ENCODE results near the gene TTLL9. TPM values are rescaled to one million over a fixed set of nuclear protein-coding genes. Genes with fewer than 3 reads are reported as not detected.
A peak's percentile ranks its signal among the peaks of the same experiment; 100 is the strongest.

Gene TTLL9
- total and polyA plus RNA-seq, 2 of the 13 experiments (the other 11 are each of a cell fraction or from before 2014, with no cell fraction given), result not detected

DNA sequence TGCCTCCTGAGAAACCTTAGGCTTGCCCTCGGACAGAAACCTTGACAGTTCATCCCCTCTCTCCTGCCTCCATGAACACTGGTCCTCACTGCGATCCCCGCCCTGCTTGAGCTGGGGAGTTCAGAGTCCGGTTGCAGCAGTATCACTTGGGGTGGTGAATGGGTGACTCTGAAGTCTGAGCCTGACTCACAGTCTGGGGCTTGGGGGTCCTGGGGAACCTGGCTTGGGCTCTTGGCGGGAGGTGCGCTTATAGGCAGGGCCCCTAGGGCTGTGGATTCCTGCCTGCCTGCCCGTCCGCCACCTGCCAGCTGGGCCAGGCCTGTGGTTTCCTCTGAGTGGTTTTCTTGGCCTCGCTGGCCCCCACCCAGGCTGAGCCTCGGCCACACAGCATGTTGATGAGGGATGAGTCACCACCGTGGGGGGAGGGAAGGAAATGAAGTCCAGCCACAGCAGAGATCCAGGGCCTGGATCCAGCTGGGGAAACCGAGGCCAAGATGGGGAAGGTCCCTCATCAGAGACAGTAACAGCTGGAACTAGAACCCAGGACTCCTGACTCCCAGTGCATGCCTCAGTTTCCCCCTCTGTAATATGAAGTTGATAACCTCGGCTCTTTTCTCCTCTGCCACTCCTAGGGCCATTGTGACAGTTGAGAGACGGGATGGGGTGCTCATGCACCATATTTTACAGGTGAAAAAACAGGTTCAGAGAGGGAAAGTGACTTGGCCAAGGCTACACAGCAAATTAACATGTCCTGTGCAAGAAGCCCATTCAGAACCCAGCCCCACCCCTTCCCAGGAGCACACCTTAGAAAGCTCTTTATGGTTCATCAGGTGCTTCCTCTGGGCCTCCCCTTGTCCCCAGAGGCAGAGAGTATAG is 34.2 kb upstream of the TTLL9 start (continued):
- TF ChIP-seq, protein P1, sequence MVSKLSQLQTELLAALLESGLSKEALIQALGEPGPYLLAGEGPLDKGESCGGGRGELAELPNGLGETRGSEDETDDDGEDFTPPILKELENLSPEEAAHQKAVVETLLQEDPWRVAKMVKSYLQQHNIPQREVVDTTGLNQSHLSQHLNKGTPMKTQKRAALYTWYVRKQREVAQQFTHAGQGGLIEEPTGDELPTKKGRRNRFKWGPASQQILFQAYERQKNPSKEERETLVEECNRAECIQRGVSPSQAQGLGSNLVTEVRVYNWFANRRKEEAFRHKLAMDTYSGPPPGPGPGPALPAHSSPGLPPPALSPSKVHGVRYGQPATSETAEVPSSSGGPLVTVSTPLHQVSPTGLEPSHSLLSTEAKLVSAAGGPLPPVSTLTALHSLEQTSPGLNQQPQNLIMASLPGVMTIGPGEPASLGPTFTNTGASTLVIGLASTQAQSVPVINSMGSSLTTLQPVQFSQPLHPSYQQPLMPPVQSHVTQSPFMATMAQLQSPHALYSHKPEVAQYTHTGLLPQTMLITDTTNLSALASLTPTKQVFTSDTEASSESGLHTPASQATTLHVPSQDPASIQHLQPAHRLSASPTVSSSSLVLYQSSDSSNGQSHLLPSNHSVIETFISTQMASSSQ (IDR thresholded peaks at IDR 0.05; ENCODE audit: low read depth), result no peak
- TF ChIP-seq, protein P1 (CRISPR knock-in tag; IDR thresholded peaks at IDR 0.05; ENCODE audit: borderline replicate concordance), result no peak
- TF ChIP-seq ZNF260 (CRISPR knock-in tag; IDR thresholded peaks at IDR 0.05; ENCODE audit: borderline replicate concordance, low read depth), result no peak
- TF ChIP-seq TAF1 (CRISPR knock-in tag; IDR thresholded peaks at IDR 0.05), result peak; percentile 22; the same call in 1 of the 2 replicates
- no peak for TF ChIP-seq NFAT5 (CRISPR knock-in tag; IDR thresholded peaks at IDR 0.05)
- TF ChIP-seq, protein P2, sequence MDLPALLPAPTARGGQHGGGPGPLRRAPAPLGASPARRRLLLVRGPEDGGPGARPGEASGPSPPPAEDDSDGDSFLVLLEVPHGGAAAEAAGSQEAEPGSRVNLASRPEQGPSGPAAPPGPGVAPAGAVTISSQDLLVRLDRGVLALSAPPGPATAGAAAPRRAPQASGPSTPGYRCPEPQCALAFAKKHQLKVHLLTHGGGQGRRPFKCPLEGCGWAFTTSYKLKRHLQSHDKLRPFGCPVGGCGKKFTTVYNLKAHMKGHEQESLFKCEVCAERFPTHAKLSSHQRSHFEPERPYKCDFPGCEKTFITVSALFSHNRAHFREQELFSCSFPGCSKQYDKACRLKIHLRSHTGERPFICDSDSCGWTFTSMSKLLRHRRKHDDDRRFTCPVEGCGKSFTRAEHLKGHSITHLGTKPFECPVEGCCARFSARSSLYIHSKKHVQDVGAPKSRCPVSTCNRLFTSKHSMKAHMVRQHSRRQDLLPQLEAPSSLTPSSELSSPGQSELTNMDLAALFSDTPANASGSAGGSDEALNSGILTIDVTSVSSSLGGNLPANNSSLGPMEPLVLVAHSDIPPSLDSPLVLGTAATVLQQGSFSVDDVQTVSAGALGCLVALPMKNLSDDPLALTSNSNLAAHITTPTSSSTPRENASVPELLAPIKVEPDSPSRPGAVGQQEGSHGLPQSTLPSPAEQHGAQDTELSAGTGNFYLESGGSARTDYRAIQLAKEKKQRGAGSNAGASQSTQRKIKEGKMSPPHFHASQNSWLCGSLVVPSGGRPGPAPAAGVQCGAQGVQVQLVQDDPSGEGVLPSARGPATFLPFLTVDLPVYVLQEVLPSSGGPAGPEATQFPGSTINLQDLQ (CRISPR knock-in tag; IDR thresholded peaks at IDR 0.05), result no peak
- TF ChIP-seq, protein P3, sequence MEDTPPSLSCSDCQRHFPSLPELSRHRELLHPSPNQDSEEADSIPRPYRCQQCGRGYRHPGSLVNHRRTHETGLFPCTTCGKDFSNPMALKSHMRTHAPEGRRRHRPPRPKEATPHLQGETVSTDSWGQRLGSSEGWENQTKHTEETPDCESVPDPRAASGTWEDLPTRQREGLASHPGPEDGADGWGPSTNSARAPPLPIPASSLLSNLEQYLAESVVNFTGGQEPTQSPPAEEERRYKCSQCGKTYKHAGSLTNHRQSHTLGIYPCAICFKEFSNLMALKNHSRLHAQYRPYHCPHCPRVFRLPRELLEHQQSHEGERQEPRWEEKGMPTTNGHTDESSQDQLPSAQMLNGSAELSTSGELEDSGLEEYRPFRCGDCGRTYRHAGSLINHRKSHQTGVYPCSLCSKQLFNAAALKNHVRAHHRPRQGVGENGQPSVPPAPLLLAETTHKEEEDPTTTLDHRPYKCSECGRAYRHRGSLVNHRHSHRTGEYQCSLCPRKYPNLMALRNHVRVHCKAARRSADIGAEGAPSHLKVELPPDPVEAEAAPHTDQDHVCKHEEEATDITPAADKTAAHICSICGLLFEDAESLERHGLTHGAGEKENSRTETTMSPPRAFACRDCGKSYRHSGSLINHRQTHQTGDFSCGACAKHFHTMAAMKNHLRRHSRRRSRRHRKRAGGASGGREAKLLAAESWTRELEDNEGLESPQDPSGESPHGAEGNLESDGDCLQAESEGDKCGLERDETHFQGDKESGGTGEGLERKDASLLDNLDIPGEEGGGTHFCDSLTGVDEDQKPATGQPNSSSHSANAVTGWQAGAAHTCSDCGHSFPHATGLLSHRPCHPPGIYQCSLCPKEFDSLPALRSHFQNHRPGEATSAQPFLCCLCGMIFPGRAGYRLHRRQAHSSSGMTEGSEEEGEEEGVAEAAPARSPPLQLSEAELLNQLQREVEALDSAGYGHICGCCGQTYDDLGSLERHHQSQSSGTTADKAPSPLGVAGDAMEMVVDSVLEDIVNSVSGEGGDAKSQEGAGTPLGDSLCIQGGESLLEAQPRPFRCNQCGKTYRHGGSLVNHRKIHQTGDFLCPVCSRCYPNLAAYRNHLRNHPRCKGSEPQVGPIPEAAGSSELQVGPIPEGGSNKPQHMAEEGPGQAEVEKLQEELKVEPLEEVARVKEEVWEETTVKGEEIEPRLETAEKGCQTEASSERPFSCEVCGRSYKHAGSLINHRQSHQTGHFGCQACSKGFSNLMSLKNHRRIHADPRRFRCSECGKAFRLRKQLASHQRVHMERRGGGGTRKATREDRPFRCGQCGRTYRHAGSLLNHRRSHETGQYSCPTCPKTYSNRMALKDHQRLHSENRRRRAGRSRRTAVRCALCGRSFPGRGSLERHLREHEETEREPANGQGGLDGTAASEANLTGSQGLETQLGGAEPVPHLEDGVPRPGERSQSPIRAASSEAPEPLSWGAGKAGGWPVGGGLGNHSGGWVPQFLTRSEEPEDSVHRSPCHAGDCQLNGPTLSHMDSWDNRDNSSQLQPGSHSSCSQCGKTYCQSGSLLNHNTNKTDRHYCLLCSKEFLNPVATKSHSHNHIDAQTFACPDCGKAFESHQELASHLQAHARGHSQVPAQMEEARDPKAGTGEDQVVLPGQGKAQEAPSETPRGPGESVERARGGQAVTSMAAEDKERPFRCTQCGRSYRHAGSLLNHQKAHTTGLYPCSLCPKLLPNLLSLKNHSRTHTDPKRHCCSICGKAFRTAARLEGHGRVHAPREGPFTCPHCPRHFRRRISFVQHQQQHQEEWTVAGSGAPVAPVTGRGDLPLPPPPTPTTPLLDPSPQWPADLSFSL (CRISPR knock-in tag; IDR thresholded peaks at IDR 0.05), result no peak
- TF ChIP-seq GLI4 (CRISPR knock-in tag; IDR thresholded peaks at IDR 0.05; ENCODE audit: borderline replicate concordance), result no peak

Measured in HepG2 (cell line).